Measurements from ENCODE around the gene METTL21A. TPM values are rescaled to one million over a fixed set of nuclear protein-coding genes. Genes with fewer than 3 reads are reported as not detected.

The METTL21A gene
- total and polyA plus RNA-seq, 9 of the 15 experiments (the other 6 are each of a cell fraction or from before 2014, with no cell fraction given) = 9.1 to 46.5 (median 37.4) TPM

GRCh38 chr2:207625014-207625907 lies at the start of gene METTL21A (continued):
- no peak for TF ChIP-seq ARID3B (CRISPR knock-in tag; IDR thresholded peaks at IDR 0.05; ENCODE audit: borderline replicate concordance)
- TF ChIP-seq MITF (IDR thresholded peaks at IDR 0.05) = no peak
- TF ChIP-seq MCM5 (IDR thresholded peaks at IDR 0.05; ENCODE audit: low read depth) = no peak
- TF ChIP-seq ZFPM2 (CRISPR knock-in tag; IDR thresholded peaks at IDR 0.05) = no peak
- TF ChIP-seq ETV5 (CRISPR knock-in tag; IDR thresholded peaks at IDR 0.05; ENCODE audit: low read depth) = peak; percentile 35
- peak; percentile 31; the same call in 1 of the 2 replicates for TF ChIP-seq MYNN (IDR thresholded peaks at IDR 0.05)
- TF ChIP-seq MYNN (CRISPR knock-in tag; IDR thresholded peaks at IDR 0.05) = no peak
- no peak for TF ChIP-seq SNIP1 (IDR thresholded peaks at IDR 0.05; ENCODE audit: low read depth)
- TF ChIP-seq, protein P1, sequence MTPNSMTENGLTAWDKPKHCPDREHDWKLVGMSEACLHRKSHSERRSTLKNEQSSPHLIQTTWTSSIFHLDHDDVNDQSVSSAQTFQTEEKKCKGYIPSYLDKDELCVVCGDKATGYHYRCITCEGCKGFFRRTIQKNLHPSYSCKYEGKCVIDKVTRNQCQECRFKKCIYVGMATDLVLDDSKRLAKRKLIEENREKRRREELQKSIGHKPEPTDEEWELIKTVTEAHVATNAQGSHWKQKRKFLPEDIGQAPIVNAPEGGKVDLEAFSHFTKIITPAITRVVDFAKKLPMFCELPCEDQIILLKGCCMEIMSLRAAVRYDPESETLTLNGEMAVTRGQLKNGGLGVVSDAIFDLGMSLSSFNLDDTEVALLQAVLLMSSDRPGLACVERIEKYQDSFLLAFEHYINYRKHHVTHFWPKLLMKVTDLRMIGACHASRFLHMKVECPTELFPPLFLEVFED (CRISPR knock-in tag; conservative IDR thresholded peaks at IDR 0.05) = no peak
- TF ChIP-seq, protein P2, sequence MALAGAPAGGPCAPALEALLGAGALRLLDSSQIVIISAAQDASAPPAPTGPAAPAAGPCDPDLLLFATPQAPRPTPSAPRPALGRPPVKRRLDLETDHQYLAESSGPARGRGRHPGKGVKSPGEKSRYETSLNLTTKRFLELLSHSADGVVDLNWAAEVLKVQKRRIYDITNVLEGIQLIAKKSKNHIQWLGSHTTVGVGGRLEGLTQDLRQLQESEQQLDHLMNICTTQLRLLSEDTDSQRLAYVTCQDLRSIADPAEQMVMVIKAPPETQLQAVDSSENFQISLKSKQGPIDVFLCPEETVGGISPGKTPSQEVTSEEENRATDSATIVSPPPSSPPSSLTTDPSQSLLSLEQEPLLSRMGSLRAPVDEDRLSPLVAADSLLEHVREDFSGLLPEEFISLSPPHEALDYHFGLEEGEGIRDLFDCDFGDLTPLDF (CRISPR knock-in tag; IDR thresholded peaks at IDR 0.05) = peak; percentile 79
- no peak for TF ChIP-seq ZNF79 (CRISPR knock-in tag; IDR thresholded peaks at IDR 0.05; ENCODE audit: low read depth)
- TF ChIP-seq BHLHE40 (IDR thresholded peaks at IDR 0.05; ENCODE audit: low read length) = peak; percentile 76
- no peak for TF ChIP-seq ZNF212 (CRISPR knock-in tag; IDR thresholded peaks at IDR 0.05)
- TF ChIP-seq, protein P3, sequence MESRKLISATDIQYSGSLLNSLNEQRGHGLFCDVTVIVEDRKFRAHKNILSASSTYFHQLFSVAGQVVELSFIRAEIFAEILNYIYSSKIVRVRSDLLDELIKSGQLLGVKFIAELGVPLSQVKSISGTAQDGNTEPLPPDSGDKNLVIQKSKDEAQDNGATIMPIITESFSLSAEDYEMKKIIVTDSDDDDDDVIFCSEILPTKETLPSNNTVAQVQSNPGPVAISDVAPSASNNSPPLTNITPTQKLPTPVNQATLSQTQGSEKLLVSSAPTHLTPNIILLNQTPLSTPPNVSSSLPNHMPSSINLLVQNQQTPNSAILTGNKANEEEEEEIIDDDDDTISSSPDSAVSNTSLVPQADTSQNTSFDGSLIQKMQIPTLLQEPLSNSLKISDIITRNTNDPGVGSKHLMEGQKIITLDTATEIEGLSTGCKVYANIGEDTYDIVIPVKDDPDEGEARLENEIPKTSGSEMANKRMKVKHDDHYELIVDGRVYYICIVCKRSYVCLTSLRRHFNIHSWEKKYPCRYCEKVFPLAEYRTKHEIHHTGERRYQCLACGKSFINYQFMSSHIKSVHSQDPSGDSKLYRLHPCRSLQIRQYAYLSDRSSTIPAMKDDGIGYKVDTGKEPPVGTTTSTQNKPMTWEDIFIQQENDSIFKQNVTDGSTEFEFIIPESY (CRISPR knock-in tag; IDR thresholded peaks at IDR 0.05) = peak; percentile 70
- TF ChIP-seq TAF7 (tag; IDR thresholded peaks at IDR 0.05) = 0 out of 2 replicates have a peak, but pooled peaks have one; percentile 7
- TF ChIP-seq, protein P4, sequence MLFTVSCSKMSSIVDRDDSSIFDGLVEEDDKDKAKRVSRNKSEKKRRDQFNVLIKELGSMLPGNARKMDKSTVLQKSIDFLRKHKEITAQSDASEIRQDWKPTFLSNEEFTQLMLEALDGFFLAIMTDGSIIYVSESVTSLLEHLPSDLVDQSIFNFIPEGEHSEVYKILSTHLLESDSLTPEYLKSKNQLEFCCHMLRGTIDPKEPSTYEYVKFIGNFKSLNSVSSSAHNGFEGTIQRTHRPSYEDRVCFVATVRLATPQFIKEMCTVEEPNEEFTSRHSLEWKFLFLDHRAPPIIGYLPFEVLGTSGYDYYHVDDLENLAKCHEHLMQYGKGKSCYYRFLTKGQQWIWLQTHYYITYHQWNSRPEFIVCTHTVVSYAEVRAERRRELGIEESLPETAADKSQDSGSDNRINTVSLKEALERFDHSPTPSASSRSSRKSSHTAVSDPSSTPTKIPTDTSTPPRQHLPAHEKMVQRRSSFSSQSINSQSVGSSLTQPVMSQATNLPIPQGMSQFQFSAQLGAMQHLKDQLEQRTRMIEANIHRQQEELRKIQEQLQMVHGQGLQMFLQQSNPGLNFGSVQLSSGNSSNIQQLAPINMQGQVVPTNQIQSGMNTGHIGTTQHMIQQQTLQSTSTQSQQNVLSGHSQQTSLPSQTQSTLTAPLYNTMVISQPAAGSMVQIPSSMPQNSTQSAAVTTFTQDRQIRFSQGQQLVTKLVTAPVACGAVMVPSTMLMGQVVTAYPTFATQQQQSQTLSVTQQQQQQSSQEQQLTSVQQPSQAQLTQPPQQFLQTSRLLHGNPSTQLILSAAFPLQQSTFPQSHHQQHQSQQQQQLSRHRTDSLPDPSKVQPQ (CRISPR knock-in tag; IDR thresholded peaks at IDR 0.05; ENCODE audit: borderline replicate concordance) = no peak
- peak; percentile 32 for TF ChIP-seq HNRNPK (IDR thresholded peaks at IDR 0.05; ENCODE audit: low read depth, low read length, poor library complexity, severe bottlenecking)

Data from K562 (cell line).